CD14-positive monocyte (primary cell): Measurements from ENCODE around the gene RPS6KA2. TPM values are rescaled to one million over a fixed set of nuclear protein-coding genes. Genes with fewer than 3 reads are reported as not detected.

ENCODE experiments used
- DNase-seq, 3 donors: peaks; one replicate each; pipeline ENCODE4 v3.0.0-alpha.2; 2011 to 2022
- H2AFZ ChIP-seq: 2 replicates; pipeline ENCODE4 v1.6.0; 2012; ENCODE audit warnings: mild to moderate bottlenecking, low read depth, low read length, inconsistent platforms; ENCODE audit not compliant: insufficient read depth, poor library complexity, severe bottlenecking
- H3K27ac ChIP-seq, 2 donors: 1 replicate in 1 of 2; 2 replicates in 1 of 2; pipeline ENCODE4 v1.5.1; 2012 to 2013; ENCODE audit warnings: low read length in 2 of 2, control low read depth in 1 of 2, inconsistent platforms in 1 of 2, low read depth in 1 of 2, mild to moderate bottlenecking in 1 of 2
- H3K27me3 ChIP-seq, 2 donors: one replicate each; pipeline versions ENCODE4 v1.6.0 to v1.6.1; 2011 to 2013; ENCODE audit warnings: low read length in 2 of 2; ENCODE audit not compliant: control insufficient read depth in 2 of 2, insufficient read depth in 2 of 2
- H3K36me3 ChIP-seq, 2 donors: replicated peaks in 1 of 2; 1 replicate in 1 of 2; 2 replicates in 1 of 2; pipeline versions ENCODE4 v1.5.1 to v1.6.1; 2012 to 2013; ENCODE audit warnings: low read length in 2 of 2, control low read depth in 1 of 2, inconsistent platforms in 1 of 2, mild to moderate bottlenecking in 1 of 2; ENCODE audit not compliant: insufficient read depth in 2 of 2, control insufficient read depth in 1 of 2
- H3K4me1 ChIP-seq, 2 donors: 1 replicate in 1 of 2; 2 replicates in 1 of 2; pipeline versions ENCODE4 v1.5.1 to v1.6.1; 2012 to 2013; ENCODE audit warnings: low read length in 2 of 2, control low read depth in 1 of 2, inconsistent platforms in 1 of 2, mild to moderate bottlenecking in 1 of 2, moderate library complexity in 1 of 2; ENCODE audit not compliant: insufficient read depth in 2 of 2, control insufficient read depth in 1 of 2
- H3K4me2 ChIP-seq: replicated peaks from 2 replicates; pipeline ENCODE3; 2012; ENCODE audit warnings: low read length, moderate library complexity, mild to moderate bottlenecking; ENCODE audit not compliant: poor library complexity, severe bottlenecking; ENCODE audit errors: extremely low read depth
- H3K4me3 ChIP-seq, 3 experiments: fragments of 200-600 bp in 1 of 3; sonication (generic) in 1 of 3; replicated peaks in 1 of 3; 1 replicate in 2 of 3; 2 replicates in 1 of 3; pipeline ENCODE4 v1.5.1; 2011 to 2013; ENCODE audit warnings: low read length in 3 of 3, mild to moderate bottlenecking in 3 of 3, control low read depth in 2 of 3, low read depth in 2 of 3, inconsistent platforms in 1 of 3, moderate library complexity in 1 of 3
- H3K79me2 ChIP-seq: 2 replicates; pipeline ENCODE4 v1.6.0; 2012; ENCODE audit warnings: mild to moderate bottlenecking, control low read depth, inconsistent platforms, low read length, moderate library complexity; ENCODE audit not compliant: insufficient read depth
- H3K9ac ChIP-seq: 2 replicates; pipeline ENCODE4 v1.6.0; 2017; ENCODE audit warnings: low read length, mild to moderate bottlenecking; ENCODE audit not compliant: insufficient read depth, poor library complexity, severe bottlenecking
- H3K9me3 ChIP-seq, 2 donors: replicated peaks in 1 of 2; 1 replicate in 1 of 2; 2 replicates in 1 of 2; pipeline versions ENCODE4 v1.5.1 to v1.6.1; 2012 to 2013; ENCODE audit warnings: low read length in 2 of 2, control low read depth in 1 of 2; ENCODE audit not compliant: control insufficient read depth in 1 of 2, insufficient read depth in 1 of 2
- H4K20me1 ChIP-seq: 2 replicates; pipeline ENCODE4 v1.6.0; 2012; ENCODE audit warnings: mild to moderate bottlenecking, low read length, control low read depth, moderate library complexity; ENCODE audit not compliant: insufficient read depth
- H3K27ac Mint-ChIP-seq, 7 donors: one replicate each; pipeline ENCODE4 v1.8.0; 2020; ENCODE audit warnings: mild to moderate bottlenecking in 7 of 7, mixed read lengths in 7 of 7, moderate library complexity in 6 of 7, inconsistent platforms in 2 of 7
- H3K27me3 Mint-ChIP-seq, 3 donors: one replicate each; pipeline ENCODE4 v1.8.0; 2021 to 2022; ENCODE audit warnings: low read depth in 3 of 3, mild to moderate bottlenecking in 3 of 3, mixed read lengths in 3 of 3, moderate library complexity in 3 of 3, inconsistent platforms in 1 of 3
- H3K36me3 Mint-ChIP-seq, 2 donors: one replicate each; pipeline ENCODE4 v1.8.0; 2020; ENCODE audit warnings: mixed read lengths in 2 of 2, inconsistent platforms in 1 of 2, mild to moderate bottlenecking in 1 of 2
- H3K4me1 Mint-ChIP-seq: one replicate; pipeline ENCODE4 v1.8.0; 2020; ENCODE audit warnings: mild to moderate bottlenecking, mixed read lengths
- H3K4me3 Mint-ChIP-seq, 2 donors: one replicate each; pipeline ENCODE4 v1.8.0; 2020; ENCODE audit warnings: mild to moderate bottlenecking in 2 of 2, mixed read lengths in 2 of 2, moderate library complexity in 1 of 2
- H3K9me3 Mint-ChIP-seq, 7 donors: one replicate each; pipeline ENCODE4 v1.8.0; 2020 to 2022; ENCODE audit warnings: mixed read lengths in 7 of 7, mild to moderate bottlenecking in 6 of 7, moderate library complexity in 6 of 7, inconsistent platforms in 2 of 7
- WGBS: methylation state at CpG from one replicate; pipeline ENCODE4 v1.1.5; 2013; ENCODE audit warnings: missing lambda C conversion rate; ENCODE audit not compliant: insufficient coverage; 5-methylcytosine and 5-hydroxymethylcytosine counted together
- intact Hi-C, 2 donors: fragments of 100-400 bp; cut with micrococcal nuclease; formaldehyde crosslinking; loops; one replicate each; pipeline versions ENCODE4 v1.15.0 to v1.15.1; 2023
- polyA minus RNA-seq: library from RNA; depleted of rRNA, polyadenylated mRNA; stranded (reverse); fragments of >200 nt; gene quantifications from 2 replicates; pipeline ENCODE4 v1.2.3, GENCODE V29; 2012
- polyA plus RNA-seq, 3 donors: library from polyadenylated mRNA; depleted of rRNA in 1 of 3; unstranded in 2 of 3; stranded (reverse) in 1 of 3; fragments of 300-500 nt in 2 of 3; fragments of >200 nt in 1 of 3; fragmentation: Illumina TruSeq in 2 of 3; gene quantifications; 1 replicate in 2 of 3; 2 replicates in 1 of 3; pipeline ENCODE4 v1.2.3, GENCODE V29; 2012 to 2021
- total RNA-seq, 12 experiments: library from RNA in 1 of 12; stranded (reverse) in 1 of 12; fragments of 120-200 nt in 1 of 12; gene quantifications; one replicate each; pipeline ENCODE4 v1.2.4 and lab custom pipeline; 2013 to 2026; ENCODE audit warnings: mixed read lengths in 6 of 12, inconsistent platforms in 1 of 12
- TF ChIP-seq, protein P1 (sequence below): fragments of 200-600 bp; IDR thresholded peaks from one replicate; pipeline ENCODE4 v1.8.0; 2022; ENCODE audit warnings: antibody characterized with exemption, mild to moderate bottlenecking

Gene RPS6KA2
- 1.6 TPM for total RNA-seq (2013)
- polyA plus RNA-seq (1 to 10 TPM; 1.4 to 3.1 (median 1.9) TPM), polyA minus RNA-seq (1.7 and 3.3 TPM in 2 replicates), total RNA-seq (lab: John Stamatoyannopoulos, UW) (2.3 to 11.5 (median 4.2) reads per million in 11 experiments)

DNA sequence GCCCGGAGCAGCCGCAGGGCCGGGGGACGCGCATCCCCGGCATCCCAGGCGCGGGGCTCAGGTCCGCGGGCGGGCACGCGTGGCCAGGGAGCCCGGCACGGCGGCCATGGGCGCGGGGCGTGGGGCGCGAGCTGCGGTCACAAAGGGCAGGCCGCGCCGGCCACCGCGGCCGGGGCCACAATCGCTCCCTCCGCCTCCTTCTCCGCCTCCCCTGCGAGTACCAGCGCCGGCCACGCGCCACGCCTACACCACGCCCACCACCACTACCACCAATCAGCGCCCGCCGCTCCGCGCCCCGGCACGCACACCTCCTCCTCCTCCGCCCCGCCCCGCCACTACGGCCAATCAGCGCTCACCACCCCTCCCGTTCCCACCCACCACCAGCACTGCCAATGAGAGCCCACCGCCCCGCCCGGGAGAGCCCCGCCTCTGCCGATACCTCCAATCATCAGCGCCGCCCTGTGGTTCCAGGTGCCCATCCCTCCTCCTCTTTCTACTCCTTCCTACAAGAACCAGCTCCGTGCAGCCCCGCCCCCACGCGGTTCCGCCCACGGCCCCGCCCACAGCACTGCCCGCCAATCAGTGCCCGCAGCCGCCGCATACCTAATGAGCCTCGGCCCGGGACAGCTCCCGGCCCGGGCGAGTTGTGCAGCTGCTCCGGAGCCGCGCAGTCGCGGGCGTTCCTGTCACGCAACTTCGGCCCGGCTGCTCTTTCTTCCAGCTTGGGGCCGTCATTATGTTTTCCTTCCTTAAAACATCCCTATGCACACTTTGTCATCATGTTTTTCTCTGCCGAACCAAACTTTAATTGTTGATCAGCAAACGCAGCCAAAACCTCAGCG is at the start of gene RPS6KA2:
TSS of gene RPS6KA2 (minus strand) at position 219 of the 842 bp plus-strand sequence. CDS start 232 bp downstream, outside the sequence.
- Mint-ChIP-seq H3K4me3 (peak within 1 kb of the TSS; percentile 91 to 93), H3K4me1 (peaks cover 25% of the 10 kb centered on the region), H3K36me3 (no peaks in the 10 kb centered on the region), H3K9me3 (peaks cover 0 to 11% (median 5%) of the 10 kb centered on the region in 7 donors), H3K27me3 (peaks cover 42 to 48% (median 48%) of the 10 kb centered on the region in 3 donors), H3K27ac (peak within 1 kb of the TSS; percentile 73 to 93 (median 86))
- H3K79me2 ChIP-seq, result no peaks in the 10 kb centered on the region
- H2AFZ ChIP-seq, result peak within 1 kb of the TSS; percentile 84
- peak; percentile 99 to 100 (median 100) for DNase-seq
- H3K9ac ChIP-seq, result peak within 1 kb of the TSS; percentile 73
- intact Hi-C loops, result loop anchor here (5.0 to 10.0 kb wide), 7 partner anchors 242 to 375 kb away; partner anchors contain the start of genes MPC1 (in 2 of the 2), RNASET2 (in 2 of the 2) and SFT2D1 (in 1 of the 2)
- peak within 1 kb of the TSS; percentile 55 to 79 (median 62) for H3K4me3 ChIP-seq
- peak within 1 kb of the TSS; percentile 99 for H3K4me2 ChIP-seq
- H3K27me3 ChIP-seq, result peaks cover 27 to 36% of the 10 kb centered on the region in 2 donors
- peaks cover 21 to 29% of the 10 kb centered on the region in 2 donors for H3K4me1 ChIP-seq
- peak within 1 kb of the TSS; percentile 52 to 81 for H3K27ac ChIP-seq
- no peaks in the 10 kb centered on the region for H3K9me3 ChIP-seq
- WGBS, result under 1% methylated on average over 82 of the region's 87 CpGs
- TF ChIP-seq, protein P1, sequence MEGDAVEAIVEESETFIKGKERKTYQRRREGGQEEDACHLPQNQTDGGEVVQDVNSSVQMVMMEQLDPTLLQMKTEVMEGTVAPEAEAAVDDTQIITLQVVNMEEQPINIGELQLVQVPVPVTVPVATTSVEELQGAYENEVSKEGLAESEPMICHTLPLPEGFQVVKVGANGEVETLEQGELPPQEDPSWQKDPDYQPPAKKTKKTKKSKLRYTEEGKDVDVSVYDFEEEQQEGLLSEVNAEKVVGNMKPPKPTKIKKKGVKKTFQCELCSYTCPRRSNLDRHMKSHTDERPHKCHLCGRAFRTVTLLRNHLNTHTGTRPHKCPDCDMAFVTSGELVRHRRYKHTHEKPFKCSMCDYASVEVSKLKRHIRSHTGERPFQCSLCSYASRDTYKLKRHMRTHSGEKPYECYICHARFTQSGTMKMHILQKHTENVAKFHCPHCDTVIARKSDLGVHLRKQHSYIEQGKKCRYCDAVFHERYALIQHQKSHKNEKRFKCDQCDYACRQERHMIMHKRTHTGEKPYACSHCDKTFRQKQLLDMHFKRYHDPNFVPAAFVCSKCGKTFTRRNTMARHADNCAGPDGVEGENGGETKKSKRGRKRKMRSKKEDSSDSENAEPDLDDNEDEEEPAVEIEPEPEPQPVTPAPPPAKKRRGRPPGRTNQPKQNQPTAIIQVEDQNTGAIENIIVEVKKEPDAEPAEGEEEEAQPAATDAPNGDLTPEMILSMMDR, result no peak
- H3K36me3 ChIP-seq, result no peaks in the 10 kb centered on the region
- no peaks in the 10 kb centered on the region for H4K20me1 ChIP-seq

DNA sequence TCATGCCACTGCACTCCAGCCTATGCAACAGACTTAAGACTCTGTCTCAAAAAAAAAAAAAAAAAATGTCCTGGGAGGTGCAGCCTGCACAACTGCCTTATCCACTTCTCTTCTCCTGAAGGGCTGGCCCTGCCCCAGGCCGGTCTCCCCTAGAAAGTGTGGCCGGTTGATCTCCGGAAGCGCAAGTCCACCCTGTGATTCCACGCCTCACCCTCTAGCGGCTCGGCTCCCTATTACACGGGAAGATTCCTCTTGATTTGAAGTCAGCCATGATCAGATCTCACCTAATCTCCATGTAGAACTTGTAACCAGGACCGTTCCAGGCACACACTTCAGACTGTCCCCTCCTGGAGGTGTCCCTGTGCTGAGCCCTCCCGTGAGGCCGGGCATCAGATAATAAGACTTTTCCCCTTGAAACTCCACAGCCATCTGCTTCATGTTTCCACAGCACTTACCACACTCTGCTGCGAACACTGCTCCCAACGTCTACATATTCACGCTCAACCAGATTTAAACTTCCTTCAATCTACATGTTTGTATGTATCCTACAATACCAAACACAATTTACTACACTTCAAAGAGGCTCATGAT is 49.3 kb upstream of the RPS6KA2 start:
- Histone ChIP-seq H3K79me2 (no peaks in the 10 kb centered on the region), H3K27ac (no peak overlapping the region), H3K9ac (no peak overlapping the region), H2AFZ (no peak overlapping the region), H3K4me3 (no peak overlapping the region), H3K27me3 (peaks cover 5 to 20% of the 10 kb centered on the region in 2 donors), H3K36me3 (no peaks in the 10 kb centered on the region), H4K20me1 (no peaks in the 10 kb centered on the region), H3K4me1 (no peaks in the 10 kb centered on the region), H3K9me3 (peaks cover 0 to 7% of the 10 kb centered on the region in 2 donors), H3K4me2 (no peak overlapping the region)
- WGBS, result 95% methylated on average over 10 of the region's 14 CpGs
- TF ChIP-seq, protein P1, result no peak
- Mint-ChIP-seq H3K9me3 (peaks cover 0 to 9% (median 6%) of the 10 kb centered on the region in 7 donors), H3K4me3 (no peak overlapping the region), H3K27me3 (peaks cover 16 to 30% (median 18%) of the 10 kb centered on the region in 3 donors), H3K27ac (no peak overlapping the region), H3K4me1 (peaks cover 2% of the 10 kb centered on the region), H3K36me3 (no peaks in the 10 kb centered on the region)
- intact Hi-C loops, result no loop called here
- no peak for DNase-seq
